ENCODE results near the gene BLTP3B. TPM values are rescaled to one million over a fixed set of nuclear protein-coding genes. Genes with fewer than 3 reads are reported as not detected.
A peak's percentile ranks its signal among the peaks of the same experiment; 100 is the strongest.
"Not testable (repeated sequence)": the region's sequence is repeated elsewhere in the genome, so short reads cannot be mapped to it uniquely, and the experiment has no call there.

The BLTP3B gene
- total and polyA plus RNA-seq, 2 of the 13 experiments (the other 11 are each of a cell fraction or from before 2014, with no cell fraction given), result 15.6 to 24.4 TPM

- TF ChIP-seq ZFX (CRISPR knock-in tag; IDR thresholded peaks at IDR 0.05; ENCODE audit: low read depth), result peak; percentile 21; the same call in 1 of the 2 replicates
- peak; percentile 82 for TF ChIP-seq ZBTB33 (CRISPR knock-in tag; IDR thresholded peaks at IDR 0.05)
- TF ChIP-seq MYC (CRISPR knock-in tag; IDR thresholded peaks at IDR 0.05; ENCODE audit: borderline replicate concordance), result no peak
- no peak for TF ChIP-seq ZBTB14 (CRISPR knock-in tag; IDR thresholded peaks at IDR 0.05)
- 0 out of 2 replicates have a peak, but pooled peaks have one; percentile 15 for TF ChIP-seq MAFG (CRISPR knock-in tag; IDR thresholded peaks at IDR 0.05)
- 0 out of 2 replicates have a peak, but pooled peaks have one; percentile 14 for TF ChIP-seq FOSL2 (CRISPR knock-in tag; IDR thresholded peaks at IDR 0.05)
Observed at GRCh38 chr12:100189636-100190394, 47.1 kb upstream of the BLTP3B start (continued).

- in situ Hi-C loops (cut with HindIII; ENCODE audit: extremely low pct_ligation_motif_present, low pct_unique_long_range_greater_than_20kb); DNase-seq (ENCODE audit: low spot score); CTCF ChIA-PET (ENCODE audit: low intra/inter-chr PET ratio, low total read pairs); H3K27ac ChIP-seq (ENCODE audit: extremely low read length, insufficient read depth, low read length); H3K9me3 ChIP-seq (ENCODE audit: low read length); H2AFZ ChIP-seq (ENCODE audit: low read length); BruUV-seq (replicated peaks); FAIRE-seq; H3K9ac ChIP-seq (ENCODE audit: insufficient read depth, low read depth, low read length); POLR2A ChIA-PET; H3K4me3 ChIP-seq (replicated peaks in 1 of 3; ENCODE audit: insufficient read depth in 1 of 3, low read depth in 2 of 3, low read length in 3 of 3); H3K27me3 ChIP-seq (ENCODE audit: control insufficient read depth in 1 of 2, insufficient read depth in 2 of 2, low read length in 2 of 2); H3K4me2 ChIP-seq (ENCODE audit: low read depth, low read length); ATAC-seq; intact Hi-C loops (cut with micrococcal nuclease; ENCODE audit: unreplicated experiment); H4K20me1 ChIP-seq (ENCODE audit: insufficient read depth, low read length); H3K79me2 ChIP-seq (ENCODE audit: insufficient read depth, low read length): not testable (repeated sequence)
- peaks cover 22% of the 10 kb centered on the region for H3K4me1 ChIP-seq (ENCODE audit: insufficient read depth, low read length)
- WGBS (ENCODE audit: low lambda C conversion rate), result 98% methylated on average over 11 of the region's 11 CpGs
- H3K36me3 ChIP-seq (replicated peaks in 1 of 2; ENCODE audit: control insufficient read depth in 1 of 2, insufficient read depth in 2 of 2, low read length in 2 of 2), result peaks cover 3 to 26% of the 10 kb centered on the region in 2 experiments; a peak in 4 of 5 replicates
- 0 out of 2 replicates have a peak, but pooled peaks have one; percentile 13 for TF ChIP-seq NFYC (CRISPR knock-in tag; IDR thresholded peaks at IDR 0.05)
Observed at GRCh38 chr12:100188888-100189635, 46.4 kb upstream of the BLTP3B start.

All from HepG2 (cell line).